ENCODE data around the gene DPCD. TPM values are rescaled to one million over a fixed set of nuclear protein-coding genes. Genes with fewer than 3 reads are reported as not detected.

The DPCD gene
- total and polyA plus RNA-seq, 2 of the 8 experiments (the other 6 are each of a cell fraction or from before 2014, with no cell fraction given): 21.2 to 31.4 TPM

DNA sequence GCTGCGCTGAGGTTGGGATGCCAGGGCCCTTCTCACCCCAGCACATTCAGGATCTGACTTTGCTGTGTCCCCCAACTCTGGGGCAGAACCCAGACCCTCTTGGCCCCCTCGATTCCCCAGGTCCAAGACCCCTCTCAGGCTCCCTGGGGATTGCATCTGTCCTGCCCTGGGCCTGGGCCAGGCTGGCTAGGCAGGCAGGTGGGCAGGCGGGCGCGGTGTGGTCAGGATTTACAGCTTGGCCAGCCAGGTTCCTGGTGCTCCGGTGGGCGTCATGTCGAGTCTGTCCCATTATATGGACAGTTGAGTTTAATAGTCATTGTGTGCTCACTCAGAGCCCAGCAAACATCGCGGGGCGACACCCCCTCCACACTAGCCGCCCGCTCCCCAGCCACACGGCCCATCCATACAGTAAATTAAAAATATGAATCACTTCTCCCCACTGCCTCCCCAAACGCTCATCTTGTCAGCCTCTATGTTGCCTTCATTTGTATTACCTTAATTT lies 23.6 kb upstream of the DPCD start:
- Histone ChIP-seq H3K27me3 (replicated peaks in 1 of 4; ENCODE audit: control insufficient read depth in 3 of 4, extremely low read depth in 1 of 4, insufficient read depth in 3 of 4, low read length in 3 of 4) (peaks cover 2 to 37% (median 33%) of the 10 kb centered on the region in 4 experiments), H2AK5ac (ENCODE audit: low read depth, low read length) (no peak overlapping the region), H3K79me2 (ENCODE audit: control insufficient read depth in 1 of 2, insufficient read depth in 2 of 2, low read length in 2 of 2) (no peaks in the 10 kb centered on the region), H2BK120ac (replicated peaks; ENCODE audit: low read depth, low read length) (no peak overlapping the region), H4K20me1 (replicated peaks in 1 of 2; ENCODE audit: control insufficient read depth in 1 of 2, insufficient read depth in 2 of 2, low read length in 2 of 2) (peaks cover 0 to 4% of the 10 kb centered on the region in 2 experiments), H4K8ac (ENCODE audit: extremely low read depth, insufficient read depth, low read length) (no peak overlapping the region), H4K91ac (replicated peaks; ENCODE audit: insufficient read length, low read length) (no peak overlapping the region), H3K23me2 (ENCODE audit: low read depth, low read length) (peaks cover 3% of the 10 kb centered on the region), H3K4me1 (replicated peaks in 1 of 4; ENCODE audit: control insufficient read depth in 3 of 4, insufficient read depth in 4 of 4, low read length in 3 of 4) (peaks cover 0 to 10% (median 6%) of the 10 kb centered on the region in 4 experiments; a peak in 4 of 7 replicates), H3K4ac (replicated peaks; ENCODE audit: insufficient read length, low read depth, low read length) (no peak overlapping the region), H2BK20ac (ENCODE audit: low read length) (no peak overlapping the region), H3K23ac (ENCODE audit: insufficient read length) (no peak overlapping the region), H3K27ac (ENCODE audit: low read depth, low read length) (no peak overlapping the region), H3K79me1 (ENCODE audit: low read depth, low read length) (no peaks in the 10 kb centered on the region), H3K9ac (replicated peaks in 1 of 4; ENCODE audit: extremely low read depth in 1 of 4, low read depth in 3 of 4, low read length in 3 of 4) (no peak overlapping the region), H2BK5ac (ENCODE audit: low read depth, low read length) (no peak overlapping the region), H2AFZ (ENCODE audit: low read length) (no peak overlapping the region), H2BK15ac (ENCODE audit: low read length) (no peak overlapping the region), H3K4me3 (ENCODE audit: extremely low read depth in 1 of 4, insufficient read depth in 2 of 4, low read depth in 3 of 4, low read length in 4 of 4) (no peak overlapping the region), H2BK12ac (ENCODE audit: low read depth, low read length) (no peak overlapping the region), H3K4me2 (ENCODE audit: insufficient read depth in 1 of 2, low read depth in 2 of 2, low read length in 2 of 2) (no peak overlapping the region), H3K56ac (replicated peaks; ENCODE audit: insufficient read length, low read depth, low read length) (no peak overlapping the region), H3K18ac (ENCODE audit: extremely low read depth, low read length) (no peak overlapping the region), H4K5ac (ENCODE audit: insufficient read length, low read depth, low read length) (no peak overlapping the region), H3K9me3 (ENCODE audit: insufficient read depth in 2 of 2, low read depth in 1 of 2, low read length in 1 of 2) (no peaks in the 10 kb centered on the region), H3K36me3 (ENCODE audit: control insufficient read depth in 2 of 4, insufficient read depth in 4 of 4, low read length in 3 of 4) (no peaks in the 10 kb centered on the region), H3K14ac (ENCODE audit: insufficient read length) (no peak overlapping the region)
- TF ChIP-seq, protein P1, sequence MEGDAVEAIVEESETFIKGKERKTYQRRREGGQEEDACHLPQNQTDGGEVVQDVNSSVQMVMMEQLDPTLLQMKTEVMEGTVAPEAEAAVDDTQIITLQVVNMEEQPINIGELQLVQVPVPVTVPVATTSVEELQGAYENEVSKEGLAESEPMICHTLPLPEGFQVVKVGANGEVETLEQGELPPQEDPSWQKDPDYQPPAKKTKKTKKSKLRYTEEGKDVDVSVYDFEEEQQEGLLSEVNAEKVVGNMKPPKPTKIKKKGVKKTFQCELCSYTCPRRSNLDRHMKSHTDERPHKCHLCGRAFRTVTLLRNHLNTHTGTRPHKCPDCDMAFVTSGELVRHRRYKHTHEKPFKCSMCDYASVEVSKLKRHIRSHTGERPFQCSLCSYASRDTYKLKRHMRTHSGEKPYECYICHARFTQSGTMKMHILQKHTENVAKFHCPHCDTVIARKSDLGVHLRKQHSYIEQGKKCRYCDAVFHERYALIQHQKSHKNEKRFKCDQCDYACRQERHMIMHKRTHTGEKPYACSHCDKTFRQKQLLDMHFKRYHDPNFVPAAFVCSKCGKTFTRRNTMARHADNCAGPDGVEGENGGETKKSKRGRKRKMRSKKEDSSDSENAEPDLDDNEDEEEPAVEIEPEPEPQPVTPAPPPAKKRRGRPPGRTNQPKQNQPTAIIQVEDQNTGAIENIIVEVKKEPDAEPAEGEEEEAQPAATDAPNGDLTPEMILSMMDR (IDR thresholded peaks at IDR 0.05; ENCODE audit: control extremely low read depth in 1 of 3, insufficient read depth in 1 of 3, low read depth in 1 of 3, low read length in 3 of 3): no peak
- no peak for TF ChIP-seq POLR2AphosphoS5 (IDR thresholded peaks at IDR 0.05; ENCODE audit: low read depth, low read length)
- TF ChIP-seq JUND (IDR thresholded peaks at IDR 0.05; ENCODE audit: low read length): no peak
- TF ChIP-seq HDAC2 (IDR thresholded peaks at IDR 0.05; ENCODE audit: borderline replicate concordance in 1 of 2, low read depth in 2 of 2, low read length in 2 of 2): no peak
- TF ChIP-seq SUZ12 (IDR thresholded peaks at IDR 0.05; ENCODE audit: low read length): no peak
- no peak for TF ChIP-seq TEAD4 (IDR thresholded peaks at IDR 0.05; ENCODE audit: low read depth, low read length)
- TF ChIP-seq CEBPB (IDR thresholded peaks at IDR 0.05; ENCODE audit: low read depth, low read length): no peak
- TF ChIP-seq SIN3A (conservative IDR thresholded peaks at IDR 0.05 in 1 of 2, IDR thresholded peaks at IDR 0.05 in 1 of 2; ENCODE audit: low read depth in 1 of 2, low read length in 2 of 2): no peak
- POLR2A ChIA-PET (ENCODE audit: partially characterized antibody): interaction anchor here (1.5 kb wide), 1 partner anchor 13 kb away, joined by 3 read pairs; no protein-coding TSS in a partner anchor
- DNase-seq (ENCODE audit: low read depth in 1 of 2, low spot score in 2 of 2): no peak
- WGBS, 2 experiments (ENCODE audit: extremely low coverage in 1 of 2, insufficient coverage in 1 of 2, insufficient read length in 1 of 2, insufficient replicate concordance in 2 of 2, low coverage in 1 of 2, low lambda C conversion rate in 2 of 2, missing lambda C conversion rate in 1 of 2): 89% methylated on average over 15 of the region's 15 CpGs; no CpG with 5 or more reads in 1 of the 2 experiments
- CTCF ChIA-PET (ENCODE audit: partially characterized antibody): interaction anchor here (0.6 to 7.5 kb wide), 4 partner anchors 71 to 351 kb away, joined by 3 to 38 read pairs (median 10); no protein-coding TSS in a partner anchor
- FAIRE-seq: no peak

All from H1 (cell line).